ENCODE data around the gene TSBP1.

Gene TSBP1

GRCh38 chr6:32402812-32403211, 31.1 kb upstream of the TSBP1 start:
- no peak overlapping the region for H3K4me3 ChIP-seq (ENCODE audit: low read depth in 1 of 2, low read length in 2 of 2)
- H3K9me3 ChIP-seq (ENCODE audit: control insufficient read depth in 1 of 2, low read length in 2 of 2): no peaks in the 10 kb centered on the region
- H3K36me3 ChIP-seq (ENCODE audit: control insufficient read depth in 1 of 2, insufficient read depth in 2 of 2, low read length in 2 of 2): no peaks in the 10 kb centered on the region
- H3K4me1 ChIP-seq (ENCODE audit: control insufficient read depth in 1 of 2, insufficient read depth in 2 of 2, low read length in 2 of 2): peaks cover 9 to 12% of the 10 kb centered on the region in 2 donors
- H3K27ac ChIP-seq (ENCODE audit: low read depth, low read length): no peak overlapping the region
- no peak overlapping the region for H3K9ac ChIP-seq (ENCODE audit: low read depth in 1 of 2, low read length in 2 of 2)
- peaks cover 6 to 7% of the 10 kb centered on the region in 2 donors for H3K27me3 ChIP-seq (ENCODE audit: control insufficient read depth in 1 of 2, insufficient read depth in 2 of 2, low read length in 2 of 2)

- Histone ChIP-seq H3K4me3 (ENCODE audit: low read depth in 1 of 2, low read length in 2 of 2) (no peak overlapping the region), H3K27ac (ENCODE audit: low read depth, low read length) (no peak overlapping the region), H3K36me3 (ENCODE audit: control insufficient read depth in 1 of 2, insufficient read depth in 2 of 2, low read length in 2 of 2) (no peaks in the 10 kb centered on the region), H3K9me3 (ENCODE audit: control insufficient read depth in 1 of 2, low read length in 2 of 2) (no peaks in the 10 kb centered on the region), H3K4me1 (ENCODE audit: control insufficient read depth in 1 of 2, insufficient read depth in 2 of 2, low read length in 2 of 2) (no peaks in the 10 kb centered on the region), H3K9ac (ENCODE audit: low read depth in 1 of 2, low read length in 2 of 2) (no peak overlapping the region), H3K27me3 (ENCODE audit: control insufficient read depth in 1 of 2, insufficient read depth in 2 of 2, low read length in 2 of 2) (peaks cover 5 to 6% of the 10 kb centered on the region in 2 donors)
Observed at GRCh38 chr6:32401284-32401963, 29.7 kb upstream of the TSBP1 start.

GRCh38 chr6:32397252-32397920, 25.7 kb upstream of the TSBP1 start:
- Histone ChIP-seq H3K9me3 (ENCODE audit: control insufficient read depth in 1 of 2, low read length in 2 of 2) (no peaks in the 10 kb centered on the region), H3K27me3 (ENCODE audit: control insufficient read depth in 1 of 2, insufficient read depth in 2 of 2, low read length in 2 of 2) (no peaks in the 10 kb centered on the region), H3K27ac (ENCODE audit: low read depth, low read length) (no peak overlapping the region), H3K4me1 (ENCODE audit: control insufficient read depth in 1 of 2, insufficient read depth in 2 of 2, low read length in 2 of 2) (no peaks in the 10 kb centered on the region), H3K9ac (ENCODE audit: low read depth in 1 of 2, low read length in 2 of 2) (no peak overlapping the region), H3K4me3 (ENCODE audit: low read depth in 1 of 2, low read length in 2 of 2) (no peak overlapping the region), H3K36me3 (ENCODE audit: control insufficient read depth in 1 of 2, insufficient read depth in 2 of 2, low read length in 2 of 2) (no peaks in the 10 kb centered on the region)

GRCh38 chr6:32396028-32396427, 24.3 kb upstream of the TSBP1 start:
- H3K9me3 ChIP-seq (ENCODE audit: control insufficient read depth in 1 of 2, low read length in 2 of 2): no peaks in the 10 kb centered on the region
- no peak overlapping the region for H3K27ac ChIP-seq (ENCODE audit: low read depth, low read length)
- H3K27me3 ChIP-seq (ENCODE audit: control insufficient read depth in 1 of 2, insufficient read depth in 2 of 2, low read length in 2 of 2): no peaks in the 10 kb centered on the region
- H3K9ac ChIP-seq (ENCODE audit: low read depth in 1 of 2, low read length in 2 of 2): no peak overlapping the region
- H3K36me3 ChIP-seq (ENCODE audit: control insufficient read depth in 1 of 2, insufficient read depth in 2 of 2, low read length in 2 of 2): no peaks in the 10 kb centered on the region
- H3K4me3 ChIP-seq (ENCODE audit: low read depth in 1 of 2, low read length in 2 of 2): no peak overlapping the region
- no peaks in the 10 kb centered on the region for H3K4me1 ChIP-seq (ENCODE audit: control insufficient read depth in 1 of 2, insufficient read depth in 2 of 2, low read length in 2 of 2)

- Histone ChIP-seq H3K36me3 (ENCODE audit: control insufficient read depth in 1 of 2, insufficient read depth in 2 of 2, low read length in 2 of 2) (no peaks in the 10 kb centered on the region), H3K27ac (ENCODE audit: low read depth, low read length) (no peak overlapping the region), H3K27me3 (ENCODE audit: control insufficient read depth in 1 of 2, insufficient read depth in 2 of 2, low read length in 2 of 2) (no peaks in the 10 kb centered on the region), H3K9ac (ENCODE audit: low read depth in 1 of 2, low read length in 2 of 2) (no peak overlapping the region), H3K9me3 (ENCODE audit: control insufficient read depth in 1 of 2, low read length in 2 of 2) (no peaks in the 10 kb centered on the region), H3K4me3 (ENCODE audit: low read depth in 1 of 2, low read length in 2 of 2) (no peak overlapping the region), H3K4me1 (ENCODE audit: control insufficient read depth in 1 of 2, insufficient read depth in 2 of 2, low read length in 2 of 2) (no peaks in the 10 kb centered on the region)
Observed at GRCh38 chr6:32393665-32394420, 22.1 kb upstream of the TSBP1 start.

- Histone ChIP-seq H3K27ac (ENCODE audit: low read depth, low read length) (no peak overlapping the region), H3K36me3 (ENCODE audit: control insufficient read depth in 1 of 2, insufficient read depth in 2 of 2, low read length in 2 of 2) (no peaks in the 10 kb centered on the region), H3K9ac (ENCODE audit: low read depth in 1 of 2, low read length in 2 of 2) (no peak overlapping the region), H3K4me1 (ENCODE audit: control insufficient read depth in 1 of 2, insufficient read depth in 2 of 2, low read length in 2 of 2) (peaks cover 12 to 18% of the 10 kb centered on the region in 2 donors), H3K9me3 (ENCODE audit: control insufficient read depth in 1 of 2, low read length in 2 of 2) (no peaks in the 10 kb centered on the region), H3K27me3 (ENCODE audit: control insufficient read depth in 1 of 2, insufficient read depth in 2 of 2, low read length in 2 of 2) (no peaks in the 10 kb centered on the region), H3K4me3 (ENCODE audit: low read depth in 1 of 2, low read length in 2 of 2) (no peak overlapping the region)
Observed at GRCh38 chr6:32391505-32391904, 19.8 kb upstream of the TSBP1 start.

- peaks cover 12 to 19% of the 10 kb centered on the region in 2 donors for H3K4me1 ChIP-seq (ENCODE audit: control insufficient read depth in 1 of 2, insufficient read depth in 2 of 2, low read length in 2 of 2)
- no peaks in the 10 kb centered on the region for H3K36me3 ChIP-seq (ENCODE audit: control insufficient read depth in 1 of 2, insufficient read depth in 2 of 2, low read length in 2 of 2)
- H3K4me3 ChIP-seq (ENCODE audit: low read depth in 1 of 2, low read length in 2 of 2): no peak overlapping the region
- no peaks in the 10 kb centered on the region for H3K9me3 ChIP-seq (ENCODE audit: control insufficient read depth in 1 of 2, low read length in 2 of 2)
- H3K9ac ChIP-seq (ENCODE audit: low read depth in 1 of 2, low read length in 2 of 2): no peak overlapping the region
- no peaks in the 10 kb centered on the region for H3K27me3 ChIP-seq (ENCODE audit: control insufficient read depth in 1 of 2, insufficient read depth in 2 of 2, low read length in 2 of 2)
- no peak overlapping the region for H3K27ac ChIP-seq (ENCODE audit: low read depth, low read length)
Observed at GRCh38 chr6:32387589-32388340, 16.1 kb upstream of the TSBP1 start.

GRCh38 chr6:32386040-32386439, 14.3 kb upstream of the TSBP1 start:
- no peak overlapping the region for H3K9ac ChIP-seq (ENCODE audit: low read depth in 1 of 2, low read length in 2 of 2)
- H3K9me3 ChIP-seq (ENCODE audit: control insufficient read depth in 1 of 2, low read length in 2 of 2): no peaks in the 10 kb centered on the region
- H3K27ac ChIP-seq (ENCODE audit: low read depth, low read length): no peak overlapping the region
- H3K4me1 ChIP-seq (ENCODE audit: control insufficient read depth in 1 of 2, insufficient read depth in 2 of 2, low read length in 2 of 2): peaks cover 12 to 19% of the 10 kb centered on the region in 2 donors
- no peaks in the 10 kb centered on the region for H3K36me3 ChIP-seq (ENCODE audit: control insufficient read depth in 1 of 2, insufficient read depth in 2 of 2, low read length in 2 of 2)
- no peak overlapping the region for H3K4me3 ChIP-seq (ENCODE audit: low read depth in 1 of 2, low read length in 2 of 2)
- H3K27me3 ChIP-seq (ENCODE audit: control insufficient read depth in 1 of 2, insufficient read depth in 2 of 2, low read length in 2 of 2): no peaks in the 10 kb centered on the region

GRCh38 chr6:32382757-32383420, 11.2 kb upstream of the TSBP1 start:
- no peak overlapping the region for H3K4me3 ChIP-seq (ENCODE audit: low read depth in 1 of 2, low read length in 2 of 2)
- peaks cover 9 to 14% of the 10 kb centered on the region in 2 donors for H3K4me1 ChIP-seq (ENCODE audit: control insufficient read depth in 1 of 2, insufficient read depth in 2 of 2, low read length in 2 of 2)
- no peaks in the 10 kb centered on the region for H3K9me3 ChIP-seq (ENCODE audit: control insufficient read depth in 1 of 2, low read length in 2 of 2)
- H3K27me3 ChIP-seq (ENCODE audit: control insufficient read depth in 1 of 2, insufficient read depth in 2 of 2, low read length in 2 of 2): no peaks in the 10 kb centered on the region
- H3K36me3 ChIP-seq (ENCODE audit: control insufficient read depth in 1 of 2, insufficient read depth in 2 of 2, low read length in 2 of 2): no peaks in the 10 kb centered on the region
- H3K9ac ChIP-seq (ENCODE audit: low read depth in 1 of 2, low read length in 2 of 2): no peak overlapping the region
- no peak overlapping the region for H3K27ac ChIP-seq (ENCODE audit: low read depth, low read length)

Measured in duodenal mucosa (tissue), 2 donors.